NCI-H146 treated with DMSO at 0.1 percent for 48 hours (cell line): ENCODE data around the gene INO80B.

Source experiments
- DNase-seq: peaks from one replicate; lab custom pipeline; 2025; ENCODE audit not compliant: unreplicated experiment; lab: John Stamatoyannopoulos, UW

INO80B gene

GRCh38 chr2:74500578-74500946 is 45.7 kb downstream of the INO80B start:
- DNase-seq = no peak

- no peak for DNase-seq
Observed at GRCh38 chr2:74501335-74502071, 46.6 kb downstream of the INO80B start.

GRCh38 chr2:74502147-74502719 is 47.3 kb downstream of the INO80B start:
- no peak for DNase-seq

GRCh38 chr2:74502720-74503505 is 48.0 kb downstream of the INO80B start:
- no peak for DNase-seq

- DNase-seq = no peak
Observed at GRCh38 chr2:74503506-74504475, 48.9 kb downstream of the INO80B start.

GRCh38 chr2:74504591-74504990 is 49.7 kb downstream of the INO80B start:
- DNase-seq = no peak

- no peak for DNase-seq
Observed at GRCh38 chr2:74505448-74506246, 50.8 kb downstream of the INO80B start.

- peak; percentile 96 for DNase-seq
Observed at GRCh38 chr2:74507145-74507925, 52.4 kb downstream of the INO80B start, which contains the start of gene PCGF1. Gene PCGF1, minus strand, starts transcription at chr2:74507695. Its CDS starts 27 bp downstream, at chr2:74507668.
